NCI-H2196 treated with DMSO at 0.1 percent for 48 hours (cell line): ENCODE results near the gene GPR68.
"Not testable (repeated sequence)": the region's sequence is repeated elsewhere in the genome, so short reads cannot be mapped to it uniquely, and the experiment has no call there.

Source experiments
- DNase-seq: peaks from one replicate; lab custom pipeline; 2025; ENCODE audit not compliant: unreplicated experiment; lab: John Stamatoyannopoulos, UW

The GPR68 gene

GRCh38 chr14:91254461-91254860 lies 10.0 kb upstream of the GPR68 start:
- DNase-seq = no peak

- DNase-seq = no peak
Measured at GRCh38 chr14:91253795-91254323, 9.4 kb upstream of the GPR68 start.

GRCh38 chr14:91252871-91253794 lies 8.6 kb upstream of the GPR68 start:
- DNase-seq = no peak

GRCh38 chr14:91250912-91251311 lies 6.4 kb upstream of the GPR68 start:
- DNase-seq = no peak

- no peak for DNase-seq
Measured at GRCh38 chr14:91249841-91250616, 5.5 kb upstream of the GPR68 start.

GRCh38 chr14:91246051-91246852 lies 1.7 kb upstream of the GPR68 start:
- no peak for DNase-seq

GRCh38 chr14:91245616-91246015 lies 1.1 kb upstream of the GPR68 start:
- DNase-seq = not testable (repeated sequence)

- no peak for DNase-seq
Measured at GRCh38 chr14:91245029-91245428, 525 bp upstream of the GPR68 start.

- no peak for DNase-seq
Measured at GRCh38 chr14:91243074-91243471, 1.4 kb downstream of the GPR68 start.

GRCh38 chr14:91242635-91243034 lies 1.9 kb downstream of the GPR68 start:
- DNase-seq = no peak

- no peak for DNase-seq
Measured at GRCh38 chr14:91241863-91242262, 2.6 kb downstream of the GPR68 start.

GRCh38 chr14:91238661-91239060 lies 5.8 kb downstream of the GPR68 start:
- DNase-seq = no peak

- DNase-seq = no peak
Measured at GRCh38 chr14:91238085-91238484, 6.4 kb downstream of the GPR68 start.

GRCh38 chr14:91237219-91237618 lies 7.3 kb downstream of the GPR68 start:
- no peak for DNase-seq

- DNase-seq = no peak
Measured at GRCh38 chr14:91235841-91236240, 8.7 kb downstream of the GPR68 start.

GRCh38 chr14:91234791-91235114 lies 9.8 kb downstream of the GPR68 start:
- DNase-seq = no peak

GRCh38 chr14:91233936-91234790 lies 10.3 kb downstream of the GPR68 start:
- DNase-seq = no peak

GRCh38 chr14:91232603-91233002 lies 11.9 kb downstream of the GPR68 start:
- DNase-seq = no peak

- no peak for DNase-seq
Measured at GRCh38 chr14:91232052-91232451, 12.5 kb downstream of the GPR68 start.

GRCh38 chr14:91231446-91231845 lies 13.1 kb downstream of the GPR68 start:
- no peak for DNase-seq
